GM13976 (cell line): ENCODE measurements around the gene PTGES.

Source experiments
- DNase-seq: peaks from one replicate; pipeline ENCODE4 v3.0.0; 2012; ENCODE audit warnings: low spot score
- in situ Hi-C: fragments of 300-500 bp; cut with MboI; formaldehyde crosslinking; loops from one replicate; pipeline ENCODE4 v1.12.0; 2022; ENCODE audit warnings: low sequenced_read_pairs, mixed read lengths, inconsistent platforms; ENCODE audit not compliant: unreplicated experiment
- TF ChIP-seq, protein P1 (sequence below): IDR thresholded peaks from 2 replicates; pipeline ENCODE4 v1.5.1; 2012; ENCODE audit warnings: borderline replicate concordance, mild to moderate bottlenecking; ENCODE audit not compliant: insufficient read depth; ENCODE audit errors: extremely low read depth, missing control alignments, control extremely low read depth

The PTGES gene

DNA sequence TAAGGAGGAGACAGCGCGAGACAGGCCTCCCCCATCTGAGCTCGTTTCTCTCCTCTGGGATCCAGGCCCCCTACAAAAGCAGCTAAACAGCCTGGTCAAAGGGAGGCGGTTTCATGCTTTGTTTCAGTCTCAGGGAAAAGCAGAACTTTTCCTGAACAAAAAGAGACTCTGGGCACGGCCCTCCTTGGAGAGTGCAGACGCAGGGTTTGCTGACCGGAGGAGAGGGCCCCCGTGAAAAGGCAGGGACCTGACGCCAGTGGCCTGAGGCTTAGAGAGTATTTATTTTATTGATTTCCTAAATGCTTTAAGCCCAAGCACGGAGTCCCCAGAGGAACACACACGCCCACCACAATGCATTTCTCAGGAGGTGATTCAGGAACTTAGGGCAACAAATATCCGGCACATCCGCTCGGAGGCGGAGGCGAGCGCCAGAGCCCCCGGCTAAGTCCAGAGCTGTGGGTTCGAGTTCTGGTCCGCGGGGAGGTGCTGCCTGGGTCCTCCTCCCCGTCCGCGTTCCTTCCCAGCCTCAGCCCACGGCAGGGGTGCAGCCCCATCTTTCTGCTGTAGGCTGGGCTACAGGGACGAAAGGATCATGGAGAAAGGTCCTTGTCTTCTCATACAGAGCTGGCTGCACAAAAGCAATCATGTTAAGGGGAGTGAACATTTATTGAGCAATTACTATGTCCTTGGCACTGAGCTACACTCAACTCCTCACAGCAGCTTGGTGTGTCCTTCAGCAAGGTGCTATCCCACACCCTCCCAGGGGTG is 40.0 kb downstream of the PTGES start:
- no peak for DNase-seq
- TF ChIP-seq, protein P1, sequence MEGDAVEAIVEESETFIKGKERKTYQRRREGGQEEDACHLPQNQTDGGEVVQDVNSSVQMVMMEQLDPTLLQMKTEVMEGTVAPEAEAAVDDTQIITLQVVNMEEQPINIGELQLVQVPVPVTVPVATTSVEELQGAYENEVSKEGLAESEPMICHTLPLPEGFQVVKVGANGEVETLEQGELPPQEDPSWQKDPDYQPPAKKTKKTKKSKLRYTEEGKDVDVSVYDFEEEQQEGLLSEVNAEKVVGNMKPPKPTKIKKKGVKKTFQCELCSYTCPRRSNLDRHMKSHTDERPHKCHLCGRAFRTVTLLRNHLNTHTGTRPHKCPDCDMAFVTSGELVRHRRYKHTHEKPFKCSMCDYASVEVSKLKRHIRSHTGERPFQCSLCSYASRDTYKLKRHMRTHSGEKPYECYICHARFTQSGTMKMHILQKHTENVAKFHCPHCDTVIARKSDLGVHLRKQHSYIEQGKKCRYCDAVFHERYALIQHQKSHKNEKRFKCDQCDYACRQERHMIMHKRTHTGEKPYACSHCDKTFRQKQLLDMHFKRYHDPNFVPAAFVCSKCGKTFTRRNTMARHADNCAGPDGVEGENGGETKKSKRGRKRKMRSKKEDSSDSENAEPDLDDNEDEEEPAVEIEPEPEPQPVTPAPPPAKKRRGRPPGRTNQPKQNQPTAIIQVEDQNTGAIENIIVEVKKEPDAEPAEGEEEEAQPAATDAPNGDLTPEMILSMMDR = no peak
- in situ Hi-C loops = no loop called here

DNA sequence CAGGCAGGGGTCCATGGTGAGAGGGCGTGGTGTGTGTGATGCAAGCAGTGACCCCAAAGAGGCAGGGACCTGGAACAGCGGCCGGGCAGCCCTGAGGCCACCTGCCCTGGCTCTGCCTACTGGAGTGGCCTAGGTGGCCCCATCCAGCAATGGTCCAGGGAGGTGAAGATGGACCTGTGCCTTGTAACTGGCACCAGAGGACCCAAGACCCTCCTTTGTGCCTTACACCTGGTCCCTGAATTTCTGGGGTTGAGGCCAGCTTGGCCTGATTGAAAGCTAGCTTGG is 42.7 kb downstream of the PTGES start:
- DNase-seq = no peak
- in situ Hi-C loops = no loop called here
- TF ChIP-seq, protein P1 = no peak

DNA sequence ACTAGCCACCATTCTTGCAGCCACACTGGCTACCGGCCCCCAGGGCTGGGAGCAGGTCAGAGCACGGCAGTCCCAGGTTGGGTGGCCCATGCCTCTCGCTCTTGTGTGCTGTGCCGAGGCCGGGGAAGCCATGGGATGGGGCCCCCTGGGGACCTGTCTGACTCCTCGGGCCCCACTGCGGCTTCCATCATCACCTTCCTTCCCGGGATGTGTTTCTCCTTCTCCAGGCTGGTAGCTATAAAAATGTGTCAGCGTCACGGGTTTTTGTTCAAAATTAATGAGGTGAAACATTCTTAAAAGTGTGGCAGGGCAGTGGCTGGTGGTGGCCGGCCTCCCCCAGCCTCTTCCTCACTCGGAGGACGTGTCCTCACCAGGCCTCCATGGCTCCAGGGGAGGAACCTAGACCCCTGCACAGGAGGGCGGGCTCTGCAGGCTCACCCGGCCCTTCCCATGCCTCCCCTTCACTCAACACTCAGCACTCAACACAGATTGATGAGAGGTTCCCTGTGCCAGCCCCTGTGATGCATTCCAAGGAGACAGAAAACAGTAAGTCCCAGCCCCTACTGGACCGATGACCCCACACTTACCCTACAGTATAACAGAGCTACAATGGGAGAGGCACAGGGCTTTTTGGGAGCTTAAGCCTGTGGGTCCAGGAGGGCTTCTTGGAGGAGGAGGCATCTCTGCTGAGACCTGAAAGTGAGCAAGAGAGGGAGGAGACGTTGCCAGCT is 43.2 kb downstream of the PTGES start:
- in situ Hi-C loops = no loop called here
- DNase-seq = no peak
- TF ChIP-seq, protein P1 = no peak

DNA sequence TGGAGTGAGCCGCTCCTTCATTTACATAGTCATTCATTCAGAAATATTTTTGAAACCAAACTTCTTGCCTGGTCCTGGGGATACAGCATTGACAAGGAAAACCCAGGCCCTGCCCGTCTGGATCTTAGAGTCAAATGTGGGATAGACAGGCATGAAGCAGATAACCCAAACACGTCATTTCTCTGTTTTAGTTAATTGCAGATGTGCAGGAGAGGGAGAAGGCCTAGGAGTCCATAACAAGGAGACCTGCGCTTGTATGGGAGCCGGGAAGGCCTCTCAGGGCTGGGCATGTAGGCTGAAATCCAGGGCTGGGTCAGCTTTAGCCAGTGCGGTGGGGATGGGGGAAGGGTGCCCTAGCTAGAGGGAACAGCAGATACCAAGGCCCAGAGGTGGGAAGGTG is 44.0 kb downstream of the PTGES start:
- TF ChIP-seq, protein P1 = no peak
- no peak for DNase-seq
- in situ Hi-C loops = no loop called here

DNA sequence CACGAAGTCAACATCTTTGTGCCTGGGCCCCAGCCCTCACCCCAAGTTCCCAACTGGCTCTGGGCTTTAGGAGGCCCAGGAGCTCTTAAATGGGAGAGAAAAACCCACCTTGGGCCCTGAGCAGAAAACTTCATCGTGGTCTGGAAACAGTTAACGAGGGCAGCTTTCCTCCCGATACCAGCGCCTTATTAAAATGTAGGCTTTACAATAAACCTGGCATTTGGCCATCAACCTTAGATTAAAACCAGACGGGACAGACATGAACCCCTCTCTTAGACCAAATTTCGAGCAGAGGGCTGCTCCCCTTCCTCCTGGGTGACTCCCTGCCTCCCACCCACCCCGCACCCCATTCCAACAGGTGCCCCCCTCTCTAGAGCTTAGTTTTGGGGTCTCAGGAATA is 48.0 kb downstream of the PTGES start:
- TF ChIP-seq, protein P1 = no peak
- no peak for DNase-seq
- in situ Hi-C loops = no loop called here

GRCh38 chr9:129703667-129704355 is 49.0 kb downstream of the PTGES start:
- no peak for DNase-seq
- TF ChIP-seq, protein P1 = no peak
- in situ Hi-C loops = no loop called here
